IMR-90 (cell line): ENCODE results near the gene NMUR2. TPM values are rescaled to one million over a fixed set of nuclear protein-coding genes. Genes with fewer than 3 reads are reported as not detected.

ENCODE experiments used
- ATAC-seq: fragments of 200-7000 bp; cut with Tn5 transposase; 2 replicates; pipeline ENCODE4 v1.9.1; 2020; ENCODE audit warnings: low read depth, mild to moderate bottlenecking, moderate library complexity
- BruUV-seq: library from RNA; stranded (reverse); fragments of 400-500 nt; replicated peaks from 2 replicates; lab custom pipeline; 2021; lab: Mats Ljungman, UMichigan
- CTCF ChIA-PET: fragments of 300-600 bp; formaldehyde crosslinking; extraction: SDS; loops from one replicate; lab custom pipeline; 2021; ENCODE audit warnings: antibody characterized with exemption; lab: Yijun Ruan, JAX
- POLR2A ChIA-PET: fragments of 300-600 bp; sonication (Branson Sonifier 250); formaldehyde crosslinking; loops from one replicate; lab custom pipeline; 2022; ENCODE audit warnings: antibody characterized with exemption; ENCODE audit not compliant: unreplicated experiment; lab: Charles Lee
- DNase-seq: peaks from one replicate; pipeline ENCODE4 v3.0.0; 2013
- H2AFZ ChIP-seq: replicated peaks from 2 replicates; pipeline ENCODE3; 2013; ENCODE audit warnings: low read length, mild to moderate bottlenecking; ENCODE audit not compliant: poor library complexity
- H2AK5ac ChIP-seq: 2 replicates; pipeline ENCODE4 v1.6.1; 2013; ENCODE audit warnings: low read depth, low read length, inconsistent platforms
- H2AK9ac ChIP-seq: replicated peaks from 2 replicates; pipeline ENCODE3; 2013; ENCODE audit warnings: mild to moderate bottlenecking, low read depth, low read length, moderate library complexity; ENCODE audit not compliant: poor library complexity
- H2BK120ac ChIP-seq: 2 replicates; pipeline ENCODE4 v1.6.1; 2013; ENCODE audit warnings: low read depth, low read length, inconsistent platforms
- H2BK15ac ChIP-seq: 3 replicates; pipeline ENCODE4 v1.6.1; 2013; ENCODE audit warnings: low read depth, low read length, inconsistent platforms
- H2BK20ac ChIP-seq: 2 replicates; pipeline ENCODE4 v1.6.1; 2013; ENCODE audit warnings: low read depth, mild to moderate bottlenecking, inconsistent platforms, low read length, moderate library complexity
- H2BK5ac ChIP-seq: 2 replicates; pipeline ENCODE4 v1.6.1; 2013; ENCODE audit warnings: mild to moderate bottlenecking, low read depth, low read length, inconsistent platforms; ENCODE audit not compliant: poor library complexity, severe bottlenecking
- H3K14ac ChIP-seq: replicated peaks from 2 replicates; pipeline ENCODE4 v1.6.1; 2013; ENCODE audit warnings: low read depth, low read length, inconsistent platforms
- H3K18ac ChIP-seq: 2 replicates; pipeline ENCODE4 v1.6.1; 2013; ENCODE audit warnings: low read depth, low read length, control low read depth
- H3K23ac ChIP-seq: 2 replicates; pipeline ENCODE4 v1.6.1; 2013; ENCODE audit warnings: low read depth, low read length, inconsistent platforms
- H3K27ac ChIP-seq: 2 replicates; pipeline ENCODE4 v1.5.1; 2013; ENCODE audit warnings: mild to moderate bottlenecking, control low read depth, low read length; ENCODE audit not compliant: insufficient read depth
- H3K27me3 ChIP-seq: 2 replicates; pipeline ENCODE4 v1.6.1; 2013; ENCODE audit warnings: low read length; ENCODE audit not compliant: control insufficient read depth, insufficient read depth
- H3K36me3 ChIP-seq: 2 replicates; pipeline ENCODE4 v1.6.1; 2013; ENCODE audit warnings: low read length, mixed read lengths; ENCODE audit not compliant: control insufficient read depth, insufficient read depth
- H3K4ac ChIP-seq: 2 replicates; pipeline ENCODE4 v1.6.1; 2013; ENCODE audit warnings: low read depth, low read length, inconsistent platforms
- H3K4me1 ChIP-seq: 2 replicates; pipeline ENCODE4 v1.6.1; 2013; ENCODE audit warnings: low read length, mixed read lengths; ENCODE audit not compliant: control insufficient read depth, insufficient read depth
- H3K4me2 ChIP-seq: 2 replicates; pipeline ENCODE4 v1.6.1; 2013; ENCODE audit warnings: low read depth, mild to moderate bottlenecking, control low read depth, low read length, moderate library complexity
- H3K4me3 ChIP-seq: 2 replicates; pipeline ENCODE4 v1.5.1; 2013; ENCODE audit warnings: low read depth, mild to moderate bottlenecking, control low read depth, low read length, moderate library complexity; ENCODE audit not compliant: insufficient read depth
- H3K56ac ChIP-seq: 2 replicates; pipeline ENCODE4 v1.6.1; 2013; ENCODE audit warnings: low read length, inconsistent platforms; ENCODE audit not compliant: insufficient read depth; ENCODE audit errors: extremely low read depth
- H3K79me1 ChIP-seq, 2 experiments: 2 replicates each; pipeline ENCODE4 v1.6.1; 2013; ENCODE audit warnings: low read length in 2 of 2, inconsistent platforms in 1 of 2, low read depth in 1 of 2
- H3K9ac ChIP-seq: 2 replicates; pipeline ENCODE4 v1.6.1; 2013; ENCODE audit warnings: low read depth, low read length, control low read depth
- H3K9me1 ChIP-seq: 2 replicates; pipeline ENCODE4 v1.6.1; 2013; ENCODE audit warnings: low read length, inconsistent platforms; ENCODE audit not compliant: insufficient read depth
- H3K9me3 ChIP-seq: 2 replicates; pipeline ENCODE4 v1.6.1; 2013; ENCODE audit warnings: low read length; ENCODE audit not compliant: control insufficient read depth, insufficient read depth
- H4K20me1 ChIP-seq: 2 replicates; pipeline ENCODE4 v1.6.1; 2013; ENCODE audit warnings: low read length, inconsistent platforms; ENCODE audit not compliant: insufficient read depth
- H4K5ac ChIP-seq: 2 replicates; pipeline ENCODE4 v1.6.1; 2013; ENCODE audit warnings: mild to moderate bottlenecking, low read depth, low read length, control low read depth
- H4K8ac ChIP-seq, 2 experiments: 2 replicates each; pipeline ENCODE4 v1.6.1; 2013; ENCODE audit warnings: low read depth in 2 of 2, low read length in 2 of 2, control low read depth in 1 of 2, inconsistent platforms in 1 of 2
- H4K91ac ChIP-seq: 2 replicates; pipeline ENCODE4 v1.6.1; 2013; ENCODE audit warnings: low read depth, low read length, inconsistent platforms; ENCODE audit not compliant: insufficient read depth
- FOS ChIP-seq: fragments of 150-350 bp; IDR thresholded peaks from 2 replicates; pipeline ENCODE4 v1.6.1; 2016; ENCODE audit warnings: low read depth, low read length
- MAFK ChIP-seq: IDR thresholded peaks from 2 replicates; pipeline ENCODE4 v1.6.1; 2012; ENCODE audit warnings: low read depth, low read length, improper control_type of control experiment
- MXI1 ChIP-seq: IDR thresholded peaks from 2 replicates; pipeline ENCODE4 v1.6.1; 2012; ENCODE audit warnings: low read depth, mild to moderate bottlenecking, low read length, moderate library complexity, borderline replicate concordance
- NFE2L2 ChIP-seq: fragments of 150-350 bp; IDR thresholded peaks from 2 replicates; pipeline ENCODE4 v1.6.1; 2016; ENCODE audit warnings: low read depth, mild to moderate bottlenecking, low read length
- dilution Hi-C: fragments of 300-500 bp; cut with HindIII; formaldehyde crosslinking; loops from one replicate; pipeline ENCODE4 v1.14.3; 2018; ENCODE audit warnings: low sequenced_read_pairs; ENCODE audit not compliant: unreplicated experiment
- in situ Hi-C: fragments of 300-500 bp; cut with MboI; formaldehyde crosslinking; loops from 3 replicates; pipeline ENCODE4 v1.14.3; 2019; ENCODE audit warnings: low sequenced_read_pairs, inconsistent platforms, mixed read lengths
- intact Hi-C: fragments of 100-400 bp; cut with micrococcal nuclease; formaldehyde crosslinking; loops from 2 replicates; pipeline ENCODE4 v1.10.0; 2022
- polyA plus RNA-seq, 3 experiments: library from polyadenylated mRNA; depleted of rRNA; stranded (reverse); fragments of >200 nt; gene quantifications; 2 replicates each; pipeline ENCODE4 v1.2.3, GENCODE V29; 2012; ENCODE audit warnings: low replicate concordance in 1 of 3
- total RNA-seq: library from RNA; depleted of rRNA; stranded (reverse); fragments of >200 nt; gene quantifications from 2 replicates; pipeline ENCODE4 v1.2.3, GENCODE V29; 2012
- TF ChIP-seq, protein P1 (sequence below): fragments of 150-350 bp; IDR thresholded peaks from 2 replicates; pipeline ENCODE4 v1.6.1; 2016; ENCODE audit warnings: low read depth, mild to moderate bottlenecking, low read length, moderate library complexity, borderline replicate concordance
- TF ChIP-seq, protein P2 (sequence below): fragments of 150-350 bp; IDR thresholded peaks from 2 replicates; pipeline ENCODE4 v1.6.1; 2017; ENCODE audit warnings: mild to moderate bottlenecking, antibody characterized with exemption, low read length, low read depth
- TF ChIP-seq, protein P3 (sequence below): conservative IDR thresholded peaks from 2 replicates; pipeline ENCODE4 v1.5.1; 2012; ENCODE audit warnings: mild to moderate bottlenecking, low read depth, low read length, improper control_type of control experiment

NMUR2 gene
- total and polyA plus RNA-seq, 2 of the 4 experiments (the other 2 are of a cell fraction) = not detected

DNA sequence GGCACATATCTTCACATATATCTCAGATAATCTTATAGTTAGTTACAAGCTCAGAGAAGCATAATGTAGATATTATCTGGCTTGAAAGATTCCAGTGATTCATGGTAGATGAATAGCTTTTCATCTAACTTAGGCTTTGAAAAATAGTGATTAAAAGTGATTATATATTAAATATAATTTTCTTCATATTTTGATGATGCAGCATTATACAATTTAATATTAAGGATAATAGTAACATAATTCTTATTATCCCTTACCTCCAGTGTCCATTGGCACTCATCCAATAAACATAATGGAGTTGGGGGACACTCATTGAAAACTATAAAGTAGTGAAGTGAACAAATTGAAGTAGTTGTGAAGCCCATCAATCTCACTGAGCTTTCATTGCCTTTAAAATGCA, 35.8 kb downstream of the NMUR2 start:
- H2AK5ac ChIP-seq = no peak overlapping the region
- TF ChIP-seq MAFK (peak; percentile 45), MXI1 (no peak), NFE2L2 (no peak), FOS (no peak)
- TF ChIP-seq, protein P1, sequence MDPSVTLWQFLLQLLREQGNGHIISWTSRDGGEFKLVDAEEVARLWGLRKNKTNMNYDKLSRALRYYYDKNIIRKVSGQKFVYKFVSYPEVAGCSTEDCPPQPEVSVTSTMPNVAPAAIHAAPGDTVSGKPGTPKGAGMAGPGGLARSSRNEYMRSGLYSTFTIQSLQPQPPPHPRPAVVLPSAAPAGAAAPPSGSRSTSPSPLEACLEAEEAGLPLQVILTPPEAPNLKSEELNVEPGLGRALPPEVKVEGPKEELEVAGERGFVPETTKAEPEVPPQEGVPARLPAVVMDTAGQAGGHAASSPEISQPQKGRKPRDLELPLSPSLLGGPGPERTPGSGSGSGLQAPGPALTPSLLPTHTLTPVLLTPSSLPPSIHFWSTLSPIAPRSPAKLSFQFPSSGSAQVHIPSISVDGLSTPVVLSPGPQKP = no peak
- TF ChIP-seq, protein P2, sequence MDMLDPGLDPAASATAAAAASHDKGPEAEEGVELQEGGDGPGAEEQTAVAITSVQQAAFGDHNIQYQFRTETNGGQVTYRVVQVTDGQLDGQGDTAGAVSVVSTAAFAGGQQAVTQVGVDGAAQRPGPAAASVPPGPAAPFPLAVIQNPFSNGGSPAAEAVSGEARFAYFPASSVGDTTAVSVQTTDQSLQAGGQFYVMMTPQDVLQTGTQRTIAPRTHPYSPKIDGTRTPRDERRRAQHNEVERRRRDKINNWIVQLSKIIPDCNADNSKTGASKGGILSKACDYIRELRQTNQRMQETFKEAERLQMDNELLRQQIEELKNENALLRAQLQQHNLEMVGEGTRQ = no peak
- TF ChIP-seq, protein P3, sequence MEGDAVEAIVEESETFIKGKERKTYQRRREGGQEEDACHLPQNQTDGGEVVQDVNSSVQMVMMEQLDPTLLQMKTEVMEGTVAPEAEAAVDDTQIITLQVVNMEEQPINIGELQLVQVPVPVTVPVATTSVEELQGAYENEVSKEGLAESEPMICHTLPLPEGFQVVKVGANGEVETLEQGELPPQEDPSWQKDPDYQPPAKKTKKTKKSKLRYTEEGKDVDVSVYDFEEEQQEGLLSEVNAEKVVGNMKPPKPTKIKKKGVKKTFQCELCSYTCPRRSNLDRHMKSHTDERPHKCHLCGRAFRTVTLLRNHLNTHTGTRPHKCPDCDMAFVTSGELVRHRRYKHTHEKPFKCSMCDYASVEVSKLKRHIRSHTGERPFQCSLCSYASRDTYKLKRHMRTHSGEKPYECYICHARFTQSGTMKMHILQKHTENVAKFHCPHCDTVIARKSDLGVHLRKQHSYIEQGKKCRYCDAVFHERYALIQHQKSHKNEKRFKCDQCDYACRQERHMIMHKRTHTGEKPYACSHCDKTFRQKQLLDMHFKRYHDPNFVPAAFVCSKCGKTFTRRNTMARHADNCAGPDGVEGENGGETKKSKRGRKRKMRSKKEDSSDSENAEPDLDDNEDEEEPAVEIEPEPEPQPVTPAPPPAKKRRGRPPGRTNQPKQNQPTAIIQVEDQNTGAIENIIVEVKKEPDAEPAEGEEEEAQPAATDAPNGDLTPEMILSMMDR = no peak
- no peak overlapping the region for H4K8ac ChIP-seq
- in situ Hi-C loops = no loop called here
- ChIA-PET CTCF (no interaction called here), POLR2A (no interaction called here)
- no peak overlapping the region for H3K23ac ChIP-seq
- no peak overlapping the region for H3K4ac ChIP-seq
- no peak overlapping the region for H2AK9ac ChIP-seq
- no peak overlapping the region for H3K9ac ChIP-seq
- no peak overlapping the region for H4K91ac ChIP-seq
- H3K9me3 ChIP-seq = no peaks in the 10 kb centered on the region
- dilution Hi-C loops = no loop called here
- H3K79me1 ChIP-seq = no peaks in the 10 kb centered on the region
- BruUV-seq = no TSS peak
- H2AFZ ChIP-seq = no peak overlapping the region
- no peaks in the 10 kb centered on the region for H3K36me3 ChIP-seq
- no peak overlapping the region for H3K14ac ChIP-seq
- H2BK120ac ChIP-seq = no peak overlapping the region
- H3K27me3 ChIP-seq = no peaks in the 10 kb centered on the region
- no peak overlapping the region for H3K27ac ChIP-seq
- H3K4me1 ChIP-seq = no peaks in the 10 kb centered on the region
- H4K20me1 ChIP-seq = no peaks in the 10 kb centered on the region
- H2BK5ac ChIP-seq = no peak overlapping the region
- no peak overlapping the region for H4K5ac ChIP-seq
- H3K18ac ChIP-seq = no peak overlapping the region
- H3K4me2 ChIP-seq = no peak overlapping the region
- no peak overlapping the region for H2BK15ac ChIP-seq
- no peak for ATAC-seq
- H3K4me3 ChIP-seq = no peak overlapping the region
- no peak overlapping the region for H3K56ac ChIP-seq
- H3K9me1 ChIP-seq = no peaks in the 10 kb centered on the region
- no peak for DNase-seq
- no peak overlapping the region for H2BK20ac ChIP-seq
- intact Hi-C loops = no loop called here
